ENCODE results near the gene CAMTA1. TPM values are rescaled to one million over a fixed set of nuclear protein-coding genes. Genes with fewer than 3 reads are reported as not detected.

CAMTA1 gene
- total RNA-seq, 1 donor: 56.1 TPM

DNA sequence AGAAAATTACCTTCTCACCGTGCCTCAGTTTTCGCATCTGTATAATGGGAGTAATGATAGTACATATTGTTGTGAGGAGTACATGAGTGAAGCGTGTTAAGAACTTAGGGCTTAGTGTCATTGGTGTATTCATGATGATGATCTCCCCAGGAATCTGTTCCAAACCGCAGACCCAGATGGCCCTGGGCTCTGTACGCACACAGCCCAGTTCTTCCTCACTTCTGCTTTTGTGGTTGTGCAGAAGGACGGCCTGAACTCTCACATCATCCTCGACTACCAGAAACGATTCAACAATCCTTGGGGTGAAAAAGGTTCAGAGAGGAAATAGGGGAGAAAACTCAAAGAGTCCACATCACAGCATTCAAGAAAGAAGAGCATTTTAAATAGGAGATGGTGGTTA, 323.0 kb downstream of the CAMTA1 start:
- TF ChIP-seq, protein P1, sequence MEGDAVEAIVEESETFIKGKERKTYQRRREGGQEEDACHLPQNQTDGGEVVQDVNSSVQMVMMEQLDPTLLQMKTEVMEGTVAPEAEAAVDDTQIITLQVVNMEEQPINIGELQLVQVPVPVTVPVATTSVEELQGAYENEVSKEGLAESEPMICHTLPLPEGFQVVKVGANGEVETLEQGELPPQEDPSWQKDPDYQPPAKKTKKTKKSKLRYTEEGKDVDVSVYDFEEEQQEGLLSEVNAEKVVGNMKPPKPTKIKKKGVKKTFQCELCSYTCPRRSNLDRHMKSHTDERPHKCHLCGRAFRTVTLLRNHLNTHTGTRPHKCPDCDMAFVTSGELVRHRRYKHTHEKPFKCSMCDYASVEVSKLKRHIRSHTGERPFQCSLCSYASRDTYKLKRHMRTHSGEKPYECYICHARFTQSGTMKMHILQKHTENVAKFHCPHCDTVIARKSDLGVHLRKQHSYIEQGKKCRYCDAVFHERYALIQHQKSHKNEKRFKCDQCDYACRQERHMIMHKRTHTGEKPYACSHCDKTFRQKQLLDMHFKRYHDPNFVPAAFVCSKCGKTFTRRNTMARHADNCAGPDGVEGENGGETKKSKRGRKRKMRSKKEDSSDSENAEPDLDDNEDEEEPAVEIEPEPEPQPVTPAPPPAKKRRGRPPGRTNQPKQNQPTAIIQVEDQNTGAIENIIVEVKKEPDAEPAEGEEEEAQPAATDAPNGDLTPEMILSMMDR (IDR thresholded peaks at IDR 0.05; ENCODE audit: insufficient read depth, low read depth, low read length): no peak

GRCh38 chr1:7109901-7110300, 324.6 kb downstream of the CAMTA1 start:
- no peak for DNase-seq (ENCODE audit: low read depth)
- H3K4me3 ChIP-seq (ENCODE audit: low read depth, low read length): no peak overlapping the region
- TF ChIP-seq, protein P1 (IDR thresholded peaks at IDR 0.05; ENCODE audit: insufficient read depth, low read depth, low read length): no peak

More for the DNA sequence above, 323.0 kb downstream of the CAMTA1 start:
- no peak for DNase-seq (ENCODE audit: low read depth)
- no peak overlapping the region for H3K4me3 ChIP-seq (ENCODE audit: low read depth, low read length)

GRCh38 chr1:7110321-7110720, 325.1 kb downstream of the CAMTA1 start:
- H3K4me3 ChIP-seq (ENCODE audit: low read depth, low read length): no peak overlapping the region
- TF ChIP-seq, protein P1 (IDR thresholded peaks at IDR 0.05; ENCODE audit: insufficient read depth, low read depth, low read length): no peak
- DNase-seq (ENCODE audit: low read depth): no peak

GRCh38 chr1:7111853-7112252, 326.6 kb downstream of the CAMTA1 start:
- no peak for DNase-seq (ENCODE audit: low read depth)
- TF ChIP-seq, protein P1 (IDR thresholded peaks at IDR 0.05; ENCODE audit: insufficient read depth, low read depth, low read length): no peak
- H3K4me3 ChIP-seq (ENCODE audit: low read depth, low read length): no peak overlapping the region

GRCh38 chr1:7113136-7113535, 327.9 kb downstream of the CAMTA1 start:
- TF ChIP-seq, protein P1 (IDR thresholded peaks at IDR 0.05; ENCODE audit: insufficient read depth, low read depth, low read length): no peak
- H3K4me3 ChIP-seq (ENCODE audit: low read depth, low read length): no peak overlapping the region
- no peak for DNase-seq (ENCODE audit: low read depth)

DNA sequence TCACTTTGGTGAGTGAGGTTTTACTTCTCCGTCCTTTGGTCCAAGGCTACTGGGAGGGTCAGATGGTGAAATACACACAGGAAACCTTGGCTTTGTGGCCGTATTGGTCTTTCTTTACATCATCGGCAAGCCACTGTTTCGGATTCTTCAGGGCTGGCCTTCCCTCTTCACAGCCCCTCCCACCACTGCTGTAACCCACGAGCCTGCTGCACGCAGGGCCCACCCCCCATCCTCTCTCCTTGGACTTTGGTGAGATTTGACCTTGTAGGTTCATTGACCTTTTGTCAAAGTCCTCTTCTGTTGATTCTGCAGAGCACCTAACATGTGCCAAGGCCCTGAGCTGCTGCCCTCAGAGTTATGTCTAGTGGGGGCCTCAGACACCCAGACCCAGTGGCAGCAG, 328.6 kb downstream of the CAMTA1 start:
- no peak for DNase-seq (ENCODE audit: low read depth)
- TF ChIP-seq, protein P1 (IDR thresholded peaks at IDR 0.05; ENCODE audit: insufficient read depth, low read depth, low read length): no peak

DNA sequence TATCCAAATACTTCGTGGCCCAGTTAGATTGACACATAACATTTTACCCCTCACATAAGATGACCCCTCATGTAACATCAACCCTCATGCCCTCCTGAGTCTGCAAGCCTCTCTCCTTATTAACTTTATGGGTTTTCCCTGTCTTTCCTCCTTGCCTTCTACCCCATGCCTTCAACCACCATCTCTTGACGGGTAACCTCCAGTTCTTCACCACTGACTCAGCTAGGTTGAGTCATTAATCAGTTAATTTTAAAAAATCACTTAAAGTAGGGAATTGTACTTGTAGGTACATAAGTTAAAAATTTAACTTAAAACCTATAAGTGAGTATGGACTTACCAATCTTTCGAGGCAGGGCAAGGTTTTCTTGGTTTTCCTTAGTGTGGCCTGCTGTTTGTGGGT, 330.7 kb downstream of the CAMTA1 start:
- TF ChIP-seq, protein P1 (IDR thresholded peaks at IDR 0.05; ENCODE audit: insufficient read depth, low read depth, low read length): no peak

More for the DNA sequence above, 328.6 kb downstream of the CAMTA1 start:
- no peak overlapping the region for H3K4me3 ChIP-seq (ENCODE audit: low read depth, low read length)

More for the DNA sequence above, 330.7 kb downstream of the CAMTA1 start:
- no peak overlapping the region for H3K4me3 ChIP-seq (ENCODE audit: low read depth, low read length)
- DNase-seq (ENCODE audit: low read depth): no peak

Data from fibroblast of villous mesenchyme (primary cell).